HCT116 (cell line): ENCODE measurements around the gene EML3. TPM values are rescaled to one million over a fixed set of nuclear protein-coding genes. Genes with fewer than 3 reads are reported as not detected.
A peak's percentile ranks its signal among the peaks of the same experiment; 100 is the strongest.

ENCODE experiments used
- ATAC-seq: fragments of 200-7000 bp; cut with Tn5 transposase; 2 replicates; pipeline ENCODE4 v1.9.1; 2020; ENCODE audit warnings: mild to moderate bottlenecking, moderate library complexity
- BruUV-seq: library from RNA; stranded (reverse); fragments of 400-500 nt; replicated peaks from 2 replicates; lab custom pipeline; 2021; lab: Mats Ljungman, UMichigan
- CTCF ChIA-PET: fragments of 300-600 bp; sonication (Branson Sonifier 250); formaldehyde crosslinking; loops from one replicate; lab custom pipeline; 2021; ENCODE audit warnings: antibody characterized with exemption; lab: Charles Lee
- POLR2A ChIA-PET: fragments of 300-600, 350-600 bp; sonication (Branson Sonifier 250); formaldehyde crosslinking; loops from one replicate; lab custom pipeline; 2021; ENCODE audit warnings: antibody characterized with exemption; lab: Charles Lee
- RAD21 ChIA-PET, 2 experiments: fragments of 300-600 bp; sonication (Branson Sonifier 250); formaldehyde crosslinking; loops; one replicate each; lab custom pipeline; 2023; ENCODE audit warnings: low total read pairs in 2 of 2; ENCODE audit not compliant: uncharacterized antibody in 2 of 2, unreplicated experiment in 2 of 2, low non-redundant PET in 1 of 2; lab: Charles Lee
- DNase-seq: peaks from one replicate; pipeline ENCODE4 v3.0.0-alpha.2; 2010; ENCODE audit warnings: low read depth, low spot score
- H2AFZ ChIP-seq: fragments of 200-600 bp; shearing (Covaris generic), sonication (generic); 2 replicates; pipeline ENCODE4 v1.6.1; 2017; ENCODE audit warnings: low read depth, mixed run types, mixed read lengths, antibody characterized with exemption, low read length; ENCODE audit not compliant: poor library complexity, severe bottlenecking
- H3K27ac ChIP-seq: 2 replicates; pipeline ENCODE4 v1.5.1; 2012; ENCODE audit warnings: low read depth, low read length
- H3K27me3 ChIP-seq: fragments of 200-600 bp; sonication (generic); 2 replicates; pipeline ENCODE4 v1.6.1; 2016; ENCODE audit warnings: mixed run types, low read length, mixed read lengths; ENCODE audit not compliant: insufficient read depth
- H3K36me3 ChIP-seq, 2 experiments: fragments of 200-500 bp in 1 of 2; fragments of 200-600 bp in 1 of 2; sonication (Bioruptor generic) in 1 of 2; sonication (generic) in 1 of 2; 2 replicates each; pipeline versions ENCODE4 v1.5.1 to v1.6.1; 2014 to 2016; ENCODE audit warnings: low read length in 2 of 2, inconsistent platforms in 1 of 2, mixed read lengths in 1 of 2, mixed run types in 1 of 2; ENCODE audit not compliant: insufficient read depth in 2 of 2, control insufficient read depth in 1 of 2
- H3K4me1 ChIP-seq, 2 experiments: fragments of 200-600 bp in 1 of 2; sonication (generic) in 1 of 2; 2 replicates each; pipeline versions ENCODE4 v1.5.1 to v1.6.1; 2012 to 2017; ENCODE audit warnings: low read length in 2 of 2, inconsistent platforms in 1 of 2, mild to moderate bottlenecking in 1 of 2, mixed read lengths in 1 of 2, mixed run types in 1 of 2, moderate library complexity in 1 of 2; ENCODE audit not compliant: insufficient read depth in 2 of 2, control insufficient read depth in 1 of 2
- H3K4me2 ChIP-seq: fragments of 200-600 bp; sonication (generic); 2 replicates; pipeline ENCODE4 v1.6.1; 2017; ENCODE audit warnings: mixed run types, low read length, mixed read lengths
- H3K4me3 ChIP-seq, 2 experiments: fragments of 200-600 bp in 1 of 2; sonication (generic) in 1 of 2; replicated peaks in 1 of 2; 2 replicates each; pipeline ENCODE4 v1.5.1; 2011 to 2016; ENCODE audit warnings: low read length in 2 of 2, control low read depth in 1 of 2, low read depth in 1 of 2, mild to moderate bottlenecking in 1 of 2, mixed read lengths in 1 of 2, mixed run types in 1 of 2
- H3K79me2 ChIP-seq: fragments of 200-600 bp; sonication (generic); 2 replicates; pipeline ENCODE4 v1.6.1; 2017; ENCODE audit warnings: mild to moderate bottlenecking, mixed run types, low read length, moderate library complexity, mixed read lengths; ENCODE audit not compliant: insufficient read depth
- H3K9ac ChIP-seq: fragments of 200-600 bp; sonication (generic); 2 replicates; pipeline ENCODE4 v1.6.1; 2016; ENCODE audit warnings: low read length, mixed read lengths
- H3K9me2 ChIP-seq: fragments of 200-600 bp; sonication (generic), shearing (Covaris generic); 2 replicates; pipeline ENCODE4 v1.6.1; 2017; ENCODE audit warnings: mixed run types, mild to moderate bottlenecking, moderate library complexity; ENCODE audit not compliant: insufficient read depth
- H3K9me3 ChIP-seq, 2 experiments: fragments of 200-500 bp in 1 of 2; fragments of 200-600 bp in 1 of 2; sonication (Bioruptor generic) in 1 of 2; sonication (generic) in 1 of 2; 2 replicates each; pipeline ENCODE4 v1.6.1; 2014 to 2017; ENCODE audit warnings: low read length in 2 of 2, mixed read lengths in 2 of 2, inconsistent platforms in 1 of 2, low read depth in 1 of 2, mild to moderate bottlenecking in 1 of 2, mixed run types in 1 of 2, moderate library complexity in 1 of 2; ENCODE audit not compliant: control insufficient read depth in 1 of 2, insufficient read depth in 1 of 2
- H4K20me1 ChIP-seq: fragments of 200-600 bp; sonication (generic), shearing (Covaris generic); 2 replicates; pipeline ENCODE4 v1.6.1; 2017; ENCODE audit warnings: mixed run types, mild to moderate bottlenecking, moderate library complexity; ENCODE audit not compliant: insufficient read depth
- MAX ChIP-seq: IDR thresholded peaks from 2 replicates; pipeline ENCODE4 v1.6.1; 2012
- POLR2AphosphoS5 ChIP-seq: IDR thresholded peaks from 2 replicates; pipeline ENCODE4 v1.6.1; 2011; ENCODE audit warnings: mild to moderate bottlenecking, low read depth, low read length, moderate library complexity
- TCF7L2 ChIP-seq: IDR thresholded peaks from 2 replicates; pipeline ENCODE4 v1.7.0; 2011; ENCODE audit warnings: borderline replicate concordance, inconsistent platforms; ENCODE audit not compliant: insufficient read depth, insufficient read length; ENCODE audit errors: extremely low read depth
- ZBTB33 ChIP-seq: IDR thresholded peaks from 2 replicates; pipeline ENCODE4 v1.6.1; 2011; ENCODE audit warnings: mild to moderate bottlenecking, low read length, moderate library complexity; ENCODE audit not compliant: insufficient replicate concordance; ENCODE audit errors: extremely low read depth
- intact Hi-C: fragments of 100-400 bp; cut with micrococcal nuclease; formaldehyde crosslinking; loops from 2 replicates; pipeline ENCODE4 v1.10.0; 2022
- total RNA-seq: library from RNA; stranded (reverse); gene quantifications from one replicate; pipeline ENCODE4 v1.2.1, GENCODE V29; 2021; ENCODE audit not compliant: unreplicated experiment

EML3 gene
- total RNA-seq, 1 experiment from 2014 or later = 124 TPM

GRCh38 chr11:62599069-62599696 is 13.4 kb downstream of the EML3 start:
- Histone ChIP-seq H3K4me3 (peak overlapping the region; percentile 92 to 94), H3K4me2 (peak overlapping the region; percentile 88), H3K9me2 (no peaks in the 10 kb centered on the region), H3K9ac (peak overlapping the region; percentile 99), H3K36me3 (peaks cover 34 to 45% of the 10 kb centered on the region in 2 experiments; a peak in 3 of 4 replicates), H3K4me1 (peaks cover 13 to 36% of the 10 kb centered on the region in 2 experiments), H3K9me3 (no peaks in the 10 kb centered on the region), H4K20me1 (no peaks in the 10 kb centered on the region), H3K79me2 (peaks cover 58% of the 10 kb centered on the region)
- intact Hi-C loops = no loop called here
- ChIA-PET CTCF (interaction anchor here (0.9 to 1.7 kb wide), 5 partner anchors 8 to 174 kb away, joined by 3 to 9 read pairs (median 4); partner anchors contain the start of genes EML3, ROM1 and TUT1), RAD21 (interaction anchor here (0.6 to 0.7 kb wide), 3 partner anchors 7 to 95 kb away, joined by 3 to 6 read pairs (median 4); no protein-coding TSS in a partner anchor)
- TF ChIP-seq MAX = no peak
- peak; percentile 69 for TF ChIP-seq POLR2AphosphoS5
- TF ChIP-seq TCF7L2 = peak; percentile 9
- no peak for TF ChIP-seq ZBTB33
- TF ChIP-seq, all 23 proteins: peak for 2
- peak; percentile 69 for ATAC-seq
- peak; percentile 99 for DNase-seq
- POLR2A ChIA-PET = interaction anchor here (0.6 to 1.7 kb wide), 4 partner anchors 25 to 242 kb away, joined by 3 to 11 read pairs (median 6); partner anchors contain the start of genes C11orf98, CSKMT and EEF1G
- Histone ChIP-seq H3K27me3 (no peaks in the 10 kb centered on the region), H3K27ac (peak overlapping the region; percentile 99), H2AFZ (no peak overlapping the region)
- no TSS peak for BruUV-seq
